Frontal cortex (tissue), 4 donors: ENCODE data around the gene COL9A3. TPM values are rescaled to one million over a fixed set of nuclear protein-coding genes. Genes with fewer than 3 reads are reported as not detected.

ENCODE experiments used
- DNase-seq, 2 donors: peaks; one replicate each; pipeline ENCODE4 v3.0.0; 2012; ENCODE audit warnings: low spot score in 2 of 2
- FAIRE-seq: peaks from 2 replicates; lab custom pipeline; 2012; peaks lifted over from hg19 to GRCh38; lab: Jason Lieb, UNC
- total RNA-seq: library from RNA; depleted of rRNA; stranded (reverse); fragments of >200 nt; gene quantifications from one replicate; pipeline ENCODE4 v1.2.3, GENCODE V29; 2014
- donor health status: control.
- donor health status: control.
- donor health status: control.

COL9A3 gene
- total RNA-seq, 1 donor from 2014 or later: 10.2 TPM

- FAIRE-seq (no peak), DNase-seq (peak in 1 of 2 donors; percentile 68)
Observed at GRCh38 chr20:62795023-62795761, 21.7 kb upstream of the COL9A3 start.

- no peak for DNase-seq
- FAIRE-seq: no peak
Observed at GRCh38 chr20:62796699-62797491, 20.0 kb upstream of the COL9A3 start.

- no peak for DNase-seq
- FAIRE-seq: no peak
Observed at GRCh38 chr20:62797671-62798532, 18.9 kb upstream of the COL9A3 start.

GRCh38 chr20:62799036-62799435, 17.8 kb upstream of the COL9A3 start:
- DNase-seq: no peak
- FAIRE-seq: no peak

GRCh38 chr20:62799459-62799858, 17.4 kb upstream of the COL9A3 start:
- DNase-seq: no peak
- no peak for FAIRE-seq

- no peak for FAIRE-seq
Observed at GRCh38 chr20:62799873-62800272, 17.0 kb upstream of the COL9A3 start.

GRCh38 chr20:62800314-62801259, 16.3 kb upstream of the COL9A3 start:
- no peak for FAIRE-seq
- no peak for DNase-seq

More at GRCh38 chr20:62799873-62800272, 17.0 kb upstream of the COL9A3 start:
- no peak for DNase-seq

- no peak for FAIRE-seq
- DNase-seq: no peak
Observed at GRCh38 chr20:62801284-62802010, 15.4 kb upstream of the COL9A3 start.

- FAIRE-seq (no peak), DNase-seq (no peak)
Observed at GRCh38 chr20:62802026-62802712, 14.7 kb upstream of the COL9A3 start.

GRCh38 chr20:62804021-62804626, 12.7 kb upstream of the COL9A3 start:
- no peak for FAIRE-seq
- DNase-seq: no peak

- FAIRE-seq: no peak
- DNase-seq: peak; percentile 89 to 92
Observed at GRCh38 chr20:62804627-62805154, 12.2 kb upstream of the COL9A3 start, which contains the start of gene OGFR. Gene OGFR (plus strand): TSS chr20:62804835. CDS start chr20:62804860, 25 bp downstream.

GRCh38 chr20:62805155-62805710, 11.6 kb upstream of the COL9A3 start:
- FAIRE-seq (no peak), DNase-seq (peak in 1 of 2 donors; percentile 62)

- FAIRE-seq (no peak), DNase-seq (no peak)
Observed at GRCh38 chr20:62805711-62806382, 11.0 kb upstream of the COL9A3 start.

- FAIRE-seq: no peak
Observed at GRCh38 chr20:62806383-62807050, 10.3 kb upstream of the COL9A3 start.

GRCh38 chr20:62807444-62808210, 9.2 kb upstream of the COL9A3 start:
- DNase-seq (no peak), FAIRE-seq (no peak)

More at GRCh38 chr20:62806383-62807050, 10.3 kb upstream of the COL9A3 start:
- DNase-seq: no peak
